Measurements from ENCODE around the gene FGFBP1. TPM values are rescaled to one million over a fixed set of nuclear protein-coding genes. Genes with fewer than 3 reads are reported as not detected.
"Not testable (repeated sequence)": the region's sequence is repeated elsewhere in the genome, so short reads cannot be mapped to it uniquely, and the experiment has no call there.

FGFBP1 gene
- total and polyA plus RNA-seq, 2 donors (not counting 1 experiment from before 2014, with no cell fraction given), result not detected

GRCh38 chr4:15917297-15917696 is 21.2 kb downstream of the FGFBP1 start:
- no peaks in the 10 kb centered on the region for H3K9me3 ChIP-seq (ENCODE audit: control extremely low read depth in 1 of 3, control insufficient read depth in 2 of 3, insufficient read depth in 1 of 3, low read length in 2 of 3)
- H3K27ac ChIP-seq (ENCODE audit: low read length in 2 of 2), result no peak overlapping the region
- H3K9ac ChIP-seq (ENCODE audit: low read length), result no peak overlapping the region
- Mint-ChIP-seq H3K9me3 (ENCODE audit: insufficient read depth) (no peaks in the 10 kb centered on the region), H3K4me1 (no peaks in the 10 kb centered on the region), H3K4me3 (no peak overlapping the region), H3K27ac (no peak overlapping the region), H3K27me3 (peaks cover 5% of the 10 kb centered on the region)
- H3K4me2 ChIP-seq (replicated peaks; ENCODE audit: low read depth, low read length, poor library complexity, severe bottlenecking), result no peak overlapping the region
- H2AFZ ChIP-seq (ENCODE audit: insufficient read depth, low read depth, low read length, poor library complexity, severe bottlenecking), result no peak overlapping the region
- DNase-seq (no peak), ATAC-seq (ENCODE audit: low read depth) (no peak)
- H4K20me1 ChIP-seq (ENCODE audit: control insufficient read depth, insufficient read depth, low read length, poor library complexity, severe bottlenecking), result no peaks in the 10 kb centered on the region
- no CpG with 5 or more reads among the region's 2 CpGs for WGBS (ENCODE audit: insufficient coverage)
- ChIA-PET CTCF (no interaction called here), POLR2A (no interaction called here)
- H3K79me2 ChIP-seq (ENCODE audit: control insufficient read depth, insufficient read depth, low read length), result no peaks in the 10 kb centered on the region
- TF ChIP-seq CTCF (IDR thresholded peaks at IDR 0.05) (no peak), EZH2 (IDR thresholded peaks at IDR 0.05; ENCODE audit: borderline replicate concordance, insufficient read depth, low read depth, low read length, poor library complexity, severe bottlenecking) (no peak)
- no peaks in the 10 kb centered on the region for H3K27me3 ChIP-seq (replicated peaks in 1 of 4; ENCODE audit: control extremely low read depth in 1 of 4, control insufficient read depth in 3 of 4, insufficient read depth in 4 of 4, low read length in 3 of 4)
- H3K36me3 ChIP-seq (replicated peaks in 1 of 2; ENCODE audit: control extremely low read depth in 1 of 2, control insufficient read depth in 1 of 2, extremely low read depth in 1 of 2, insufficient read depth in 2 of 2, low read length in 1 of 2), result no peaks in the 10 kb centered on the region
- no peak overlapping the region for H3K4me3 ChIP-seq (ENCODE audit: control extremely low read depth in 1 of 5, extremely low read depth in 1 of 5, insufficient read depth in 1 of 5, low read depth in 2 of 5, low read length in 4 of 5)
- H3K4me1 ChIP-seq (ENCODE audit: control insufficient read depth in 2 of 2, insufficient read depth in 2 of 2, low read length in 2 of 2), result no peaks in the 10 kb centered on the region
- intact Hi-C loops (cut with micrococcal nuclease), result no loop called here

GRCh38 chr4:15916358-15916757 is 22.2 kb downstream of the FGFBP1 start:
- H3K27ac ChIP-seq (ENCODE audit: low read length in 2 of 2); H4K20me1 ChIP-seq (ENCODE audit: control insufficient read depth, insufficient read depth, low read length, poor library complexity, severe bottlenecking); H3K4me2 ChIP-seq (replicated peaks; ENCODE audit: low read depth, low read length, poor library complexity, severe bottlenecking); H3K4me1 Mint-ChIP-seq; H3K36me3 ChIP-seq (replicated peaks in 1 of 2; ENCODE audit: control extremely low read depth in 1 of 2, control insufficient read depth in 1 of 2, extremely low read depth in 1 of 2, insufficient read depth in 2 of 2, low read length in 1 of 2); H3K27ac Mint-ChIP-seq; H3K4me1 ChIP-seq (ENCODE audit: control insufficient read depth in 2 of 2, insufficient read depth in 2 of 2, low read length in 2 of 2); H3K9me3 ChIP-seq (ENCODE audit: control extremely low read depth in 1 of 3, control insufficient read depth in 2 of 3, insufficient read depth in 1 of 3, low read length in 2 of 3); H3K4me3 ChIP-seq (ENCODE audit: control extremely low read depth in 1 of 5, extremely low read depth in 1 of 5, insufficient read depth in 1 of 5, low read depth in 2 of 5, low read length in 4 of 5); CTCF ChIA-PET; H2AFZ ChIP-seq (ENCODE audit: insufficient read depth, low read depth, low read length, poor library complexity, severe bottlenecking); H3K9ac ChIP-seq (ENCODE audit: low read length); H3K4me3 Mint-ChIP-seq; H3K27me3 ChIP-seq (replicated peaks in 1 of 4; ENCODE audit: control extremely low read depth in 1 of 4, control insufficient read depth in 3 of 4, insufficient read depth in 4 of 4, low read length in 3 of 4); POLR2A ChIA-PET; H3K79me2 ChIP-seq (ENCODE audit: control insufficient read depth, insufficient read depth, low read length); intact Hi-C loops (cut with micrococcal nuclease); ATAC-seq (ENCODE audit: low read depth); H3K27me3 Mint-ChIP-seq; H3K9me3 Mint-ChIP-seq (ENCODE audit: insufficient read depth); DNase-seq: not testable (repeated sequence)
- WGBS (ENCODE audit: insufficient coverage), result 90% methylated on average over 3 of the region's 9 CpGs
